GM20000 (cell line): ENCODE results near the gene PPP1R9A.

Experiments used
- DNase-seq: peaks from one replicate; pipeline ENCODE4 v3.0.0; 2012; ENCODE audit warnings: low spot score
- CTCF ChIP-seq: IDR thresholded peaks from 2 replicates; pipeline ENCODE4 v1.5.1; 2012; ENCODE audit warnings: mild to moderate bottlenecking, control low read depth; ENCODE audit errors: extremely low read depth, missing control alignments

The PPP1R9A gene

GRCh38 chr7:95276114-95276513 is 368.7 kb downstream of the PPP1R9A start:
- TF ChIP-seq CTCF: no peak
- no peak for DNase-seq

GRCh38 chr7:95279417-95279816 is 372.0 kb downstream of the PPP1R9A start:
- DNase-seq: no peak
- TF ChIP-seq CTCF: no peak

GRCh38 chr7:95286096-95286495 is 378.7 kb downstream of the PPP1R9A start:
- DNase-seq: no peak
- TF ChIP-seq CTCF: no peak

GRCh38 chr7:95290166-95290830 is 382.9 kb downstream of the PPP1R9A start:
- no peak for TF ChIP-seq CTCF
- DNase-seq: no peak

GRCh38 chr7:95295397-95295796 is 388.0 kb downstream of the PPP1R9A start:
- no peak for DNase-seq
- no peak for TF ChIP-seq CTCF

GRCh38 chr7:95296456-95296855 is 389.1 kb downstream of the PPP1R9A start:
- no peak for TF ChIP-seq CTCF
- no peak for DNase-seq

- TF ChIP-seq CTCF: no peak
- DNase-seq: no peak
Measured at GRCh38 chr7:95297041-95297440, 389.6 kb downstream of the PPP1R9A start.
